Measurements from ENCODE around the gene WDR76.

- no peak for TF ChIP-seq EZH2phosphoT487 (conservative IDR thresholded peaks at IDR 0.05; ENCODE audit: low read length)
- TF ChIP-seq CTCF (IDR thresholded peaks at IDR 0.05; ENCODE audit: insufficient read depth, low read length, poor library complexity, severe bottlenecking), result no peak
Measured at GRCh38 chr15:43908516-43909050, 81.8 kb downstream of the WDR76 start.
